Common myeloid progenitor, CD34-positive (primary cell): Measurements from ENCODE around the gene NEURL1B.

Experiments used
- CTCF ChIA-PET: fragments of 350-600 bp; sonication (Branson Sonifier 250); formaldehyde crosslinking; loops from one replicate; lab custom pipeline; 2021; ENCODE audit warnings: antibody characterized with exemption; lab: Charles Lee
- POLR2A ChIA-PET: fragments of 350-600 bp; sonication (Branson Sonifier 250); formaldehyde crosslinking; loops from one replicate; lab custom pipeline; 2021; ENCODE audit warnings: antibody characterized with exemption; lab: Charles Lee
- DNase-seq, 3 donors: peaks; one replicate each; pipeline versions ENCODE4 v3.0.0 to v3.0.0-alpha.2; 2013
- H3K27ac ChIP-seq, 2 experiments: 1 replicate in 1 of 2; 2 replicates in 1 of 2; pipeline ENCODE4 v1.7.0; 2013; ENCODE audit warnings: inconsistent platforms in 2 of 2, low read length in 2 of 2, mild to moderate bottlenecking in 2 of 2, low read depth in 1 of 2, moderate library complexity in 1 of 2; ENCODE audit not compliant: severe bottlenecking in 2 of 2, insufficient read depth in 1 of 2, poor library complexity in 1 of 2
- H3K27me3 ChIP-seq, 5 experiments: replicated peaks in 2 of 5; 1 replicate in 3 of 5; 2 replicates in 2 of 5; pipeline versions ENCODE4 v1.6.1 to v1.7.0; 2013; ENCODE audit warnings: low read length in 4 of 5, mild to moderate bottlenecking in 2 of 5, moderate library complexity in 2 of 5, inconsistent platforms in 1 of 5; ENCODE audit not compliant: insufficient read depth in 5 of 5, control insufficient read depth in 4 of 5
- H3K36me3 ChIP-seq, 4 experiments: 1 replicate in 2 of 4; 2 replicates in 2 of 4; pipeline versions ENCODE4 v1.6.1 to v1.7.0; 2013; ENCODE audit warnings: low read length in 3 of 4, control low read depth in 1 of 4, mild to moderate bottlenecking in 1 of 4; ENCODE audit not compliant: control insufficient read depth in 4 of 4, insufficient read depth in 4 of 4
- H3K4me1 ChIP-seq, 4 experiments: 1 replicate in 3 of 4; 2 replicates in 1 of 4; pipeline versions ENCODE4 v1.6.1 to v1.7.1; 2013; ENCODE audit warnings: low read length in 3 of 4, mild to moderate bottlenecking in 3 of 4, control low read depth in 1 of 4, inconsistent platforms in 1 of 4, moderate library complexity in 1 of 4; ENCODE audit not compliant: control insufficient read depth in 4 of 4, insufficient read depth in 4 of 4; ENCODE audit errors: control extremely low read depth in 1 of 4
- H3K4me3 ChIP-seq, 7 experiments: 1 replicate in 4 of 7; 2 replicates in 3 of 7; pipeline versions ENCODE4 v1.5.1 to v1.7.0; 2013; ENCODE audit warnings: mild to moderate bottlenecking in 7 of 7, low read length in 6 of 7, moderate library complexity in 6 of 7, inconsistent platforms in 2 of 7, low read depth in 2 of 7, control low read depth in 1 of 7; ENCODE audit not compliant: insufficient read depth in 4 of 7, control insufficient read depth in 1 of 7; ENCODE audit errors: extremely low read depth in 1 of 7
- H3K9me3 ChIP-seq, 5 experiments: 1 replicate in 4 of 5; 2 replicates in 1 of 5; pipeline versions ENCODE4 v1.6.1 to v1.7.1; 2013; ENCODE audit warnings: low read length in 4 of 5, mild to moderate bottlenecking in 2 of 5, inconsistent platforms in 1 of 5, low read depth in 1 of 5, moderate library complexity in 1 of 5; ENCODE audit not compliant: control insufficient read depth in 4 of 5, insufficient read depth in 2 of 5; ENCODE audit errors: control extremely low read depth in 1 of 5
- WGBS: methylation state at CpG from one replicate; pipeline ENCODE4 v1.1.5; 2013; ENCODE audit not compliant: insufficient coverage; 5-methylcytosine and 5-hydroxymethylcytosine counted together

The NEURL1B gene

GRCh38 chr5:172733974-172734346, 92.9 kb downstream of the NEURL1B start:
- POLR2A ChIA-PET: no interaction called here
- no peak overlapping the region for H3K27ac ChIP-seq

GRCh38 chr5:172735141-172735831, 94.2 kb downstream of the NEURL1B start:
- H3K27me3 ChIP-seq: no peaks in the 10 kb centered on the region
- no peaks in the 10 kb centered on the region for H3K4me1 ChIP-seq
- ChIA-PET CTCF (interaction anchor here (0.7 to 1.9 kb wide), 5 partner anchors 11 to 204 kb away, joined by 3 to 8 read pairs (median 3); no protein-coding TSS in a partner anchor), POLR2A (no interaction called here)
- no peaks in the 10 kb centered on the region for H3K36me3 ChIP-seq
- WGBS: 96% methylated on average over 12 of the region's 12 CpGs
- H3K9me3 ChIP-seq: no peaks in the 10 kb centered on the region
- no peak overlapping the region for H3K4me3 ChIP-seq
- no peak for DNase-seq
- no peak overlapping the region for H3K27ac ChIP-seq

More at GRCh38 chr5:172733974-172734346, 92.9 kb downstream of the NEURL1B start:
- Histone ChIP-seq H3K9me3 (no peaks in the 10 kb centered on the region), H3K27me3 (no peaks in the 10 kb centered on the region), H3K4me3 (no peak overlapping the region), H3K36me3 (no peaks in the 10 kb centered on the region), H3K4me1 (no peaks in the 10 kb centered on the region)
- CTCF ChIA-PET: interaction anchor here (1.1 to 1.9 kb wide), 8 partner anchors 10 to 205 kb away, joined by 3 to 8 read pairs (median 4); no protein-coding TSS in a partner anchor
- WGBS: 87% methylated on average over 3 of the region's 4 CpGs
- no peak for DNase-seq

DNA sequence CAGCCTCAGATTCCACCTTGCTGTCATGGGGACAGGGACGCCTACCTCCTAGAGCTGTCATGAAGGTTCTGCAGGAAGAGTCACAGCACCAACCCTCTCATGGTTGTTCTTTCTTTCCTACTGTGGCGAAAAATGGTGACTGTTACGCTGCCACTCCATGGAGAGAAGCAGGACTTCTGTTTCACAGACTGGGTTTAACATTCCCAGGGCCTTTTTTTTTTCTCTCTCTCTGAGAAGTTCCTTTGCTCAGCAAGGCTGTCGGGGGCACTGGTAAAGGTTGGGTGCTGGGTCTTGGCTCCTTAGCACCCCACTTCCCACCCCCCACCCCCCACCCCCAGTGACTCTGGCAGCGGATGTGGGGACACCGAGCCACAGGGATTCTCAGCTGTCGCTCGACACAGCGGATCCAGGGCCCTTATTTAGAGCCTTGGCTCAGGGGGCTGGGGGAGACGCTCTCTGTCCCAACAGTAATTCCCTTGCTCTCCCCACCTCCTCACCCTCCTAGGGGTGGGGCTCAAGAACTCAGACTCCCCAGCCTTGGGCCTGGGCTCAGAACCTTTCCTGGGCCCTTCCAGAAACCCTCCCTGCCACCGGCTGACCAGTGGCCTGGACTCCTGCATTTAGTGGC, 95.6 kb downstream of the NEURL1B start:
- peaks cover 0 to 2% (median 0%) of the 10 kb centered on the region in 4 experiments for H3K4me1 ChIP-seq
- POLR2A ChIA-PET: no interaction called here
- H3K27ac ChIP-seq: no peak overlapping the region
- no peaks in the 10 kb centered on the region for H3K36me3 ChIP-seq
- DNase-seq: no peak
- WGBS: 88% methylated on average over 5 of the region's 11 CpGs
- CTCF ChIA-PET: no interaction called here
- H3K9me3 ChIP-seq: no peaks in the 10 kb centered on the region
- no peak overlapping the region for H3K4me3 ChIP-seq
- no peaks in the 10 kb centered on the region for H3K27me3 ChIP-seq

DNA sequence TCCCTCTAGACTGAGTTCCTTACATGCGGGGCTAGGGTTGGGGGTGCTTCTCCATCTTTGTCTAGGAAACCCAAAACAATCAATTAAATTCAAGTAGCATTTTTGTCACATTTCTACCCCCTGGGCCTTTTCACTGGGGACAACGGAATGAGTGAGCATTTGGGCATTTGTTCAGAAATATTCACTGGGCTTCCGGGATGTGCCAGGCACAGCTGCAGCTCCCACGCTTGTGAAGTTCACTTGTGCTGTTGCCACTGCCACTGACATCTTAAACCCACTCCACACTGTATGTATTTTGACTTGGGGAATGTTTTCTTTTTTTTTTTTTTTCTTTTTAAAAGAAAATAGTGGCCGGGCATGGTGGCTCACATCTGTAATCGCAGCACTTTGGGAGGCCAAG, 98.3 kb downstream of the NEURL1B start:
- WGBS: 90% methylated on average over 2 of the region's 6 CpGs
- H3K9me3 ChIP-seq: no peaks in the 10 kb centered on the region
- ChIA-PET CTCF (no interaction called here), POLR2A (no interaction called here)
- no peaks in the 10 kb centered on the region for H3K36me3 ChIP-seq
- H3K27ac ChIP-seq: no peak overlapping the region
- H3K27me3 ChIP-seq: no peaks in the 10 kb centered on the region
- H3K4me3 ChIP-seq: no peak overlapping the region
- H3K4me1 ChIP-seq: peaks cover 0 to 10% (median 5%) of the 10 kb centered on the region in 4 experiments
- DNase-seq: no peak

GRCh38 chr5:172740428-172741205, 99.6 kb downstream of the NEURL1B start:
- no peaks in the 10 kb centered on the region for H3K9me3 ChIP-seq
- no peak overlapping the region for H3K27ac ChIP-seq
- H3K36me3 ChIP-seq: no peaks in the 10 kb centered on the region
- no peak overlapping the region for H3K4me3 ChIP-seq
- no peaks in the 10 kb centered on the region for H3K27me3 ChIP-seq
- H3K4me1 ChIP-seq: peaks cover 0 to 14% (median 10%) of the 10 kb centered on the region in 4 experiments
- ChIA-PET CTCF (interaction anchor here (0.7 to 1.2 kb wide), 4 partner anchors 9 to 142 kb away, joined by 3 to 4 read pairs (median 3); no protein-coding TSS in a partner anchor), POLR2A (no interaction called here)
- peak in 2 of 3 donors; percentile 75 to 76 for DNase-seq
- 96% methylated on average over 6 of the region's 15 CpGs for WGBS
